GM21576 (cell line): Measurements from ENCODE around the gene INTS2.
"Not testable (repeated sequence)": the region's sequence is repeated elsewhere in the genome, so short reads cannot be mapped to it uniquely, and the experiment has no call there.

Experiments
- ATAC-seq: cut with Tn5 transposase; IDR thresholded peaks from one replicate; pipeline ENCODE4 v1.9.1; 2021; ENCODE audit warnings: mild to moderate bottlenecking, moderate library complexity; ENCODE audit not compliant: unreplicated experiment

Gene INTS2

GRCh38 chr17:61825448-61826137 is 102.2 kb downstream of the INTS2 start:
- no peak for ATAC-seq

DNA sequence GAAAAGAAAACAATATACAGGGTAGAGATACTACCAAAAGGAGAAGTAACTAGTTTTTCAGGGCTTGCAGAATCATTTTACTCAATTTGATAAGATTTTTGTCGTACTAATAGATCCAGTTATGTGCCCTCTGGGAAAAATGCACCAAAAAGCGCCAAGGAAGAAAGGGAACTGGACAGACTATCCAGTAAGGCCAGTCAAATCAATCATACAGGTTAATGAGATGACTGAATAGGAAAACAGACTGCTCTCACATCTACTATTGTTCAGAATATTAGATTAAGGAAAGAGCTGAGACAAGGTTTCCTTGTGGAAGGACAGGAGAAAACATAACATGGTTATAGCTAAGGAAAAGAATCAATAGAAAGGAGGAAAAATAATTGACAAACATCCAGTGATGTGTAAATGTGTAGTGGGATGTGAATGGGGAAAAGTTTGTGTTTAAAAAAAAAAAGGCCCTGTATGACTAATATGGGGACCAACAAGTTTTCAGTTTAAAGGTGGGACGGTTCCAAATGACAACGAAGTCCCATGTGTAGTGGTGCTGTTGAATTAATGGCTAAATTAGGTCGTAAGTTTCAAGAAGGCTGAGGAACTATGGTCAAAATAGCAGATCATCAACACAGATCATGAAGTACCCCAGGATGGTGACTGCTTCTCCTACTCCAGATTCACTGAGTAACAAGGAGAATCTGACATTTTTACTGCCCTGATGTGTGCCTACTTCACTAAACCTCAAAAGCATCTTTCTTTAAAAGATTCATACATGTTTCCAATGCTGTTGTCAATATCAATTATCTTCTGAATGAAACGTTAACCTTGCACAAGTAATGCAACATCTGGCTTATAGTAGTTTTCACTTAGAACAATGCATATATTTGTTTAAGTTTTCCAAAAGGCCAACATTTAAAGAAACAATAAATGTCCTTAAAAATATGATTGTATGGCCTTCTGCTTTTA is 105.2 kb downstream of the INTS2 start:
- no peak for ATAC-seq

DNA sequence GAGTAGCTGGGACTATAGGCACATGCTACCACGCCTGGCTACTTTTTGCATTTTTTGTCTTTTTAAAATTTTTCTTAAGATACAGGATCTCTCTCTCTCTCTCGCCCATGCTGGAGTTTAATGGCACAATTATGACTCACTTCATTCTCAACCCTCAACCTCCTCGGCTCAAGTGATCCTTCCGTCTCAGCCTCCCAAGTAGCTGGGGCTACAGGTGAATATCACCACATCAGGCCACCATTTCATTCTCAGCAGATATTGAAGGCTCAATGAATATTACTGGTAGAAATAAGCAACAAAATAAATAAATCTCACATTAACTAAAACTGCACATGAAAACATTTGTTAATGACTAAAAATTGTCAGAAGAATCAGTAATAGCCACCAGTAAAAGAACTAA is 106.1 kb downstream of the INTS2 start:
- no peak for ATAC-seq

DNA sequence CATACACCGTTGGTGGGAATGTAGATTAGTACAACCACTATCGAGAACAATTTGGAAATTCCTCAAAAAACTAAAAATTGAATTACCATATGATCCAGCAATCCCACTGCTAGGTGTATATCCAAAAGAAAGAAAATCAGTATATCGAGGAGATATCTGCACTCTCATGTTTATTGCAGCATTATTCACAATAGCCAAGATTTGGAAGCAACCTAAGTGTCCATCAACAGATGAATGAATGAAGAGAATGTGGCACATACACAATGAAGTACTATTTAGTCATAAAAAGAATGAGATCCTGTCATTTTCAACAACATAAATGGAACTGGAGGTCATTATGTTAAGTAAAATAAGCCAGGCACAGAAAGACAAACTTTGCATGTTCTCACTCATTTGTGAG is 108.5 kb downstream of the INTS2 start:
- not testable (repeated sequence) for ATAC-seq

GRCh38 chr17:61818225-61818624 is 109.6 kb downstream of the INTS2 start:
- ATAC-seq: no peak

DNA sequence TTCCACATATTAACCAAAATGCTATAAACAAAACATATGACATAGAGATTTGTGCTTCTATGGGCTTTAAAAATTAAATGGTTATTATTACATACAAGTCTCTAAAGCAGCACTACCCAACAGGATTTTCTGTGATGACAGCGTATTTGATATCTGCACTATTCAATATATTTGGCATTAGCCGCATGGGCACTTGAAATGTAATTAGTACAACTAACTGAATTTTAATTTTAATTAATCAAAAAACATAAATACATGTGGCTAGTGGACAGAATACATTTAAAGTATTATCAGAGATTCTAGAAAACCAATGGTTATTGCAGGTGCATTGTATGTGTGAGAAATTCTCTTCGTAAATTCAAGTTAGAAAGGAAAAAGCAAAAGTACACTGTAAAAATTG is 110.3 kb downstream of the INTS2 start:
- ATAC-seq: no peak

DNA sequence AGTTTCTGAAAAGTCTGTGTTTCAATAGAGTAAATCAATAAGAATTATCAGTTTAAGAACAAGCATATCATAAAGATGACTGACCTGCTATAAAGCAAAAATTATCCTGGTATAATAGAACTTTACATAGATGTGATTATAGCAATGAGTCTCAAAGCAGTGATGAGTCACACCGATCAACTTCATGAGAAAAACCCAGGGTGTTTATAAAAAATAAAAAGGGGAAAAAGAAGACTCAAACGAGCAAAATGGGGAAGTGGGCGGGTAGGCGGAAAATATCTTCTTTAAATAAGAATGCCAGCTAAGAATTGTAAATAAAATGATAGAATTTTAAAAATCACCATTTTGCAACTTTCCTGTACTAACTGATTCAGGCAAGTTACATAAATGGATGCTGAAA is 111.2 kb downstream of the INTS2 start:
- no peak for ATAC-seq

GRCh38 chr17:61815863-61816503 is 111.8 kb downstream of the INTS2 start:
- no peak for ATAC-seq
